T1000 (cell line): Measurements from ENCODE around the gene BAAT.
"Not testable (repeated sequence)": the region's sequence is repeated elsewhere in the genome, so short reads cannot be mapped to it uniquely, and the experiment has no call there.

Experiments
- DNase-seq: peaks from one replicate; lab custom pipeline; 2025; ENCODE audit warnings: mixed read lengths; lab: John Stamatoyannopoulos, UW

The BAAT gene

DNA sequence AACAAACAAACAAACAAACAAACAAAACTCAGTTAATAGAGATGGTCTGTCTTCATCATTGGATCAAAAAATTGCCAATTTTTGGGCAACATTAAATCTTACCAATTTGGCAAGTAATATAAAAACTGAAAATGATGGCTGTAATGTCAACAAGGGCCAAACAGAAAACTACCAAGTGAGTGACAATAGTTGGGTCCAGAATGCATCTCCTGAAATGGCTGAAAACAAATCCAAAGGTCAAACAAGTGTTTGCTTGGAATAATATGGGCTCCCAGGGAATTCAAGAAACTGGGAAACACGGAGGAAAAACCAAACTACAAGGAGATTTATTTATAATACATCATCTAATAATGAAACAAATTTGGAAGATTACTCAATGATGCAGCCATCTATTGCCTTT lies 25.1 kb downstream of the BAAT start:
- DNase-seq, result no peak

DNA sequence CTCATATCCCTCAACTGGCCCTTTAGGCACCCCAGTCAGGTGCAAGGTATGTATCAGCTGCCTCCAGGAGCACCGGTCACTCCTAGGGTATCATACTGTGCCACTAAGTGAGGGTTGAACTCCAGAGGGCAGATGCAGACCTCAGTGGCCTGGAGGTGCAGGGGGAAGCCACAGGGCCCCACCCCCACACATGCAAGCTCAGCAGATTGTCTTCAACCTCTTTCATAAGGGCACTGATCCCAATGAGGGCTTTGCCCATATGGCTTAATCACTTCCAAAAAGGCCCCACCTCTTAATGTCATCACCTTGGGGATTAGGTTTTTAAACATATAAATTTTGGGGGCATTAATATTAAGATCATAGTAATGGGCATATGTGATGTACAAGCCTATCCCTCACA lies 28.2 kb downstream of the BAAT start:
- DNase-seq, result no peak

DNA sequence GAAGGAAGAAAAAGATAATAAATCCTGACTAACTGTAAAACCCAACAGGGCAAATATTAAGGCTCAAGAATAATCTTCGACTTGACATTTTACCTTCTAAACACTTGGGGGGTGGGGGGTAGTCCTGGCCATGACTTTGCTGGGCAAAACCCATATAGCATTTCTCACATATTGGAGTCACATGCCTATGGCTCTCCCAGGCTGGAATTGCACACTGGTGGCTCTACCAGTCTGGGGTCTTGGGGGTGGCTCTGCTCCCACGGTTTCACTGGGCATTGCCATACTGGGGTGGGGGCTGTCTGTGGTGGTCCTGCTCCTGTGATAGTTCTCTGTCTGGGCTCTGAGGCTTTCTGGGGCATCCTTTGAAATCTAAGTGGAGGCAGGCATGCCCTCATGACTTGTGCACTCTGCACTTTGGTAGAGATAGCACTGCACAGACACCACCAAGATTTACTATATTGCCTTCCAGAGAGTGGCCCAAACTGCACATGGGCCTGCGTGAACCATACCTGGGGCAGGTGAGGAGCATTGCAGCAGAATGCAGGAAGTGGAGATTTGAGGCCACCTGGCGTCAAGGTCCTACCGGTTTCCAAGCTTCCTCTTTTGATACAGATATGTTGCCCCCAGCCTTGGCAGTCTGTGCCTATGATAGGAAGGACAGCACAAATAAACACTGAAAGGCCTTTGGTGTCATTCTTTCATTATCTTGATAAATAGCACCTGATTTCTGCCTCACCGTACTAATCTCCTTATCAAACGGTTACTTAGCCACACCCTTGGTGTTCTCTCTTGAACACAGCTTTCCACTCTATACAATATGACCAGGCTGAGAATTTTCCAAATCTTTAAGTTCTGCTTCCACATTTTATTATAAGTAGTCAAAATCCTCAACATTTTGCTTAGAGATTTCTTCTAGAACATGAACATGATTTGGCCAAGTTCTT lies 29.8 kb downstream of the BAAT start:
- DNase-seq, result no peak

DNA sequence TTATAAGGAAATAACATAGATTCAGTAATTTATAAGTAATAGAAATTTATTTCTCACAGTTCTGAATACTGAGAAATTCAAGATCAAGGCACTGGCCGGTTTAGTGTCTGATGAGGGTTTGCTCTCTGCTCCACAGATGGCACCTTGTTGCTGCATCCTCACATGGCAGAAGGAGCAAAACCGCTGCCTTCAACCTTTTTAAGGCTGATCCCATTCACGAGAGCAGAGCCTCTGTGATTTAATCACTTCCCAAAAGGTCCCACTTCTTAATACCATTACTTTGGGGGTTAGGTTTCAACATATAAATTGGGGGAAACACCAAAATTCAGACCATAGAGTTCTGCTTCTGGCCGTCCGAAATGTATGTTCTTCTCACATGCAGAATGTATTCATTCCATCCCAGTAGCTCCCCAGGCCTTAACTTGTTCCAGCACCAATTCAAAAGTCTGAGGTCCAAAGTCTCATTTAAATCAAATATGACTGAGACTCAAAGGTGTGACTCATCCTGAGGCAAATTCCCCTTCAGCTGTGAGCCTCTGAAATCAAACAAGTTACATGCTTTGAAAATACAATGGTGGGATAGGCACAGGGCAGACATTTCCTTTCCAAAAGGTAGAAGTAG lies 30.6 kb downstream of the BAAT start:
- DNase-seq, result no peak

DNA sequence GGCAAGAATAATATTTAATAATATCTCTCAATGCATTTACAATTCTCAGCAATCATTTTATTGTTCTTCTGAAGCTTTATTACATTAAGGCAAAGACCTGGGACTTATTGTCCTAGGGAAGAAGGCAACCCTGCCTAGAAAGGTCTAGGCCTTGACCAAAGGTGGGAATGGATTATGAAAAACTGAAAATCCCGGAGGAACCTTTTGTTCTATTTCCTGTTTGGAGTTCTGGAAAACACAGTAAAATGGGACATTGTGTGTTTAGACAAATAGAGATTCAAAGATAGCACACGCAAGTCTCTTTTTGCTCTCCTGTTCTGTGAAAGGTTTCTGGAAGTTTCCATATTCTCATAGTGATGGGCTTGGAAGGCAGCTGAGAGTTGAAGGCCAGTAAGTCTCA lies 31.1 kb downstream of the BAAT start:
- DNase-seq, result no peak

DNA sequence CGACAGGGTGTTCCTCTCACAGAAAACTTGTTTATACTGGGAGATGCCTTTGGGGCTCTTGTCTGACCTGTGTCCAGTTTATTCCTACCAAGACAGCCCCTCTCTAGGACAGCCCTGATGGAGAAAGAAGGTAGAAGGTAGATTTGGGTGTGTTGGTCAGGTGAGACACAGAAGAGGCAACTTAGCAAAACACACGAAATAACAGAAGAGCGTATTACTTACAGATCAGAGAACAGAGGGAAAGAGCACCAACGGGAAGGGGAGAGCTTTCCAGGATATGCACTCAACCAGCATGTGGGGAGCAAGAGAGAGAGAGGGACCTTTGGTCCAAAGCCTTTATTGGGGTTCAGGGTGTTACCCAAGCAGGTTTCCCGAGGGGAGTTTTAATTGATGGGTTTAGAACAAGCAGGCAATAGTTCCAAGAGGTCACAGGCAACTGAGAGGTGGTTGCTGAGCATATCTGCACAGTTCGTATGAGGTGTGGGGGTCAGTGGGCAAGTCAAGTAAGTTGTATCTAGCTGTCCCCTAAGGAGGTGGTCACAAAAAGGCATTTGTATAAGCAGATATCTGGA lies 31.8 kb downstream of the BAAT start:
- DNase-seq, result no peak

DNA sequence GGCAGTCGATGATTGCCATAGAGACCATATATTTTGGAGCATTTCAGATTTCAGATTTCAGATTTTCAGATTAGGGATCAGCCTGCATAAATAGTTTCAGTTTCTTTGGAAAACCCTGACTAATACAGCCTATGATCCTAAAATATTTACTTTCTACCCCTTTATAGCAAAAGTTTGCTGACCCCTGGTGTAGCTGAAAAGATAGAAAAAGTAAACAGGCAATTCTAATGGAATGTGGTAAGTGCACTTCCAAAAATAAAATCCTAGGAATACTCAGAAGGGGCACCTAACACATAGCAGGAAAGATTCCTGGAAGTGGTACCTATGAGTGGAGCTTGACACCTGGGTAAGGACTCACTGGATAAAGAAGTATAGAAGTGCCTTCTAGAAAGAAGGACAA lies 34.5 kb downstream of the BAAT start:
- DNase-seq, result no peak

DNA sequence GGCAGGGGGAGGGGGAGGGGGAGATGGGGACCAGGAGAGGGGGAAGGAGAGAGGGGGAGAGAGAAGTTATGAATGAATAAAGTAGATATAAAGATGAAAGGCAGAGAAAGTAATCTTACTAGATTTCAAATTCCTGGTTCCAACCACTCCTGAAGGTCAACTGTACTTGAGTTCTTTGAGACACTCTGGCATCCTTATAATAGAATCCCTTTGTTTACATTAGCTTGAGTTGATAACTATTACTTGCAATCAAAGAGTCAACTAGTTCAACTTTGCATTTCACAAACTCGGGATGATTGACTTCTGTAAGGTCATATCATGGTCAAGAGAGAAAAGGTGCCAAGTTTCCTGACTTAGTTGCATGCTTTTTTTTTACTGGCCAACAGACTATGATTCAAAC lies 42.2 kb downstream of the BAAT start:
- no peak for DNase-seq

DNA sequence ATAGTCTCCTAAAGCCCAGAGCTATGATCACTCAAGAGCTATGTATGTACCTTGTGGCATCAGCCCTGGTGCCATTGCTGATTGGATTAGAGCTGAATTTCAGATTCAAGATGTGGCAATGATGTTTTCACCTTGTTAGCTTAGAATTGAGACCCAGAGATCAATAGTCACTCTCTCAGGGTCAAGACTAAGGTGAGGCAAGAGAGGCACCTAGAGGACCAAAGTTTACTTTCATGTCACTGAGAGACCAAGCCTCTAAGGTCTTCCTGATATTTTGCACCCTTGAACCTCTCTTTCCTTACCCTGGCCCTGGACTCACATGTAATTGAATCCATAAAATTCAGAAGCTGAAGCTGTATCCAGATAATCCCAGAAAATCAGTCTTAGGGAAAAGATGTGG lies 42.8 kb downstream of the BAAT start:
- DNase-seq, result no peak

DNA sequence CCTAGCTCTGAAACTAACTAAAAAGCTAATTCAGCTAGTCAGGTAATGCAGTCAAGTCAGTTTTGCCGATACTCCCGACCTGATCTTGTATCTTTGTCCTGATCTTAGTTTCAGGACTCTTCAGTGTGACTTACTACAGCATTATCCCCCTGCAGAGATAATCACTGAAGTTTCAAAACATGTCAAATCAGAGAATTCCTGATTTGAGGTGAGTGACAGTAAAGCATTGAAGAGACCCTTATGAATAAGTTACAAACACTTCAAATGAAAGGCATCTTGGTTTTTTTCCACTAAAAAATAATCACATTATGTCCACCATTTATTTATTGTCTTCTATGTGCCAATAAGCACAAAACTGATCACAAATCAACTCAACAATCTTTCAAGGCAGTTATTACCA lies 47.6 kb downstream of the BAAT start:
- no peak for DNase-seq

DNA sequence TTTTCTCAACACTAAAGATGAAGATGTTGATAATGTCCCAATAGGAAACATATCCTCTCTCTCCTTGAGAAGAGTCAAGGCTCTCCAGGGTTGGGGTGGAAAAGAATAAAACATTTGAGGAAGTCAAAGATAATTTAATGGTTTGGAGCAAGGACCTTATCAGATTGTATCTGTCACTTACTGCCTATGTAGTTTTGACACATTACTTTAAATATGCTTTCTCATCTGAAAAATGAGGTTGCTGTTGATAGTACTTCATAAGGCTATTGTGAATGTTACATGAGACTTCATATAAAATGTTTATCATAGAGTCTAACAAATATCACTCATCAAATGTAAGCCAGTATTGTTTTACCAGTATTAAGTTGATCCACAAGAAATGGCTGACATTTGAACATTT lies 48.7 kb downstream of the BAAT start:
- no peak for DNase-seq

DNA sequence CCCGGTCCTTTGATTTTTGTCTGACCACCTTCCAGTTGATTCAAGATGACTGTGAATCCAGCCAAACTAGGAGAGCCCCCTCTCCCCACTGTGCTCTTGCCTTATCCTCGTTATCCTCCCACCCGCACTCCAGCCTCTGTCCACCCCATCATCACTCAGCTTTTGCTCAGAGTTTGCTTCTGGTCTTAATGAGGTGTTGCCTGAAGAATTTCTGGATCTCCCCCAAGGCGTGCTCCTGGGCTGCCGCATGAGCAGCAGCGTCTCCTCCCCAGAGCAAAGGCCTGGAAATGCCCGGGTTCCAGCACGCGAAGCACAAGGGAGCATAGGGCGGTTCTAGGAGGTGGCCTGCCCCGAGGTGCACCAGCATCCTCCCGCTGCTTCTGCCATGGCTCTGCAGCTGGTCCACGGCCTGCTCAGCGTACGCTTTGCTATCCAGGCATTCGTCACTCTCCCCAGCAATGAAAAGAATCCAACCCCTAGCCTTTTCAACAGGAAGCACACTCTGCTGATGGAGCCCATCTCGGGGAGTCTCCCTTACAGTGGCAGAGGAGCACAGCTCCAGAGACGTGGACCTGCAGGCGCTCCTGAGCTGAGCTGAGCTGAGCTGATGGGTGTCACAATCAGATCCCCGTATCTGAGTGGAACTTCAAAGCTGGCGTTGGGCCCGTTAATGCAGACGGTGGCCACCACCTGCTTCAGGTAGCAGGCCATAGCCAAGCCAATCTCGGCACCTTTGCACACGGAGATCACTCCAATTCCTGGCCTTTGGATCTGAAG lies 50.7 kb downstream of the BAAT start:
- no peak for DNase-seq

DNA sequence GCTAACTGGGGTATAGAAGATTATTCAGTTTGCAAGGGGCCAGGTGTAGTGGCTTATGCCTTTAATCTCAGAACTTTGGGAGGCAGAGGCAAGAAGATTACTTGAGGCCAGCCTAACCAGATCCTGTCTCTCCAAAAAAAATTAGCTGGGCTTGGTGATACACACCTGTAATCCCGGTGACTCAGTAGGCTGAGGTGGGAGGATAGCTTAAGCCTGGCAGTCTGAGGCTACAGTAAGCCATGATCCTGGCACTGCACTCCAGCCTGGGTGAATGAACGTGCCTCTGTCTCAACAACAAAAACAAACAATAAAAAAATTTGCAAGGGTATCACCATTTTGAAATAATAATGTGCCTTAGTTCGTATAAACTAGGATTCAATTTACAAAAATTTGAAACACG lies 51.3 kb downstream of the BAAT start:
- no peak for DNase-seq

DNA sequence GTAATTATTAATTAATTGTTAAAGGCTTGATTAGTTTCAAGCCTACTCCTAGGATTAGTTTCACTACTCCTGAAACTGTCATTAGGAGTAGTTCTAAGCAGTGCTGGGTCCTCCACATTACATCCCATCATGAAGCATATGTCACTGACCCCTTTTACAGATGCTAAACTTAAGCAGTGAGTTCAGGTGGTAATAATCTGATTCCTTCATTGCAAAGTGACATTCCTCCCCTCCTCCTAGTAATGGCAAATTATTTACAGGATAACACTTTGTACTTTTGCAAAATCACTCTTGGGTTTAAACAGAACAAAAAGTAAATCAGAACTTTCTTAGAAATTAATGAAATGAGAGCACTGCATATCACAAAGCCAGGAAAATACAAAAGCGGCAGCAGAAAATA lies 52.4 kb downstream of the BAAT start:
- DNase-seq, result no peak

DNA sequence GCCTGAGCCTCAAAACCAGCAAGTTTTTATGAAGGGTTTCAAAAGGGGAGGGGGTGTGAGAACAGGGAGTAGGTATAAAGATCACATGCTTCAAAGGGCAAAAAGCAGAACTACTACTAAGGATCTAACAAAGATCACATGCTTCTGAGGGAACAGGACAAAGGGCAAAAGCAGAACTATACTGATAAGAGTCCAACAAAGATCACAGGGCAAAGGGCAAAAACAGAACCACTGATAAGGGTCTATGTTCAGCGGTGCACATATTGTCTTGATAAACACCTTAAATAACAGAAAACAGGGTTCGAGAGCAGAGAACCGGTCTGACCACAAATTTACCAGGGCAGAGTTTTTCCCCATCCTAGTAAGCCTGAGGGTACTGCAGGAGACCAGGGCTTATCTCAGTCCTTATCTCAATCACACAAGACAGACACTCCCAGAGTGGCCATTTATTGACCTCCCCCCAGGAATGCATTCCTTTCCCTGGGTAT lies 57.3 kb downstream of the BAAT start:
- not testable (repeated sequence) for DNase-seq

DNA sequence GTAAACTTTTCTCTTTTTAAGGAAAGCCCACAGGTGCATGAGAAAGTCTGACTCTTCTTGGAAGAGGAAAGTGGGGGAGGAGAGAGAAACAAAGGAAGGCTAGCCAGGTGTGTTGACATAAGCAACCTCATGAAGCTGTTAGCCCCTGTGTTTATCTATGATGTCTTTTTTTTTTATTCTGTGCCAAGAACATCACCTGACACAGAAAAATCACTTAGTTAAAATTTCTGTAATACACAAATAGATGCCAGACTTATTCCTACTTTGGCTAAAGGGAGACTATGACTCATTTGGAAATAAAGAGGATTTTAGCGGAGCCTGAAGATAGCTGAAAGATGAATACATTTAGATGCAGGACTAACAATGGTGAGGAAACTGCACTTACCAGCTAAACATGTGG lies 58.3 kb downstream of the BAAT start:
- DNase-seq, result no peak

DNA sequence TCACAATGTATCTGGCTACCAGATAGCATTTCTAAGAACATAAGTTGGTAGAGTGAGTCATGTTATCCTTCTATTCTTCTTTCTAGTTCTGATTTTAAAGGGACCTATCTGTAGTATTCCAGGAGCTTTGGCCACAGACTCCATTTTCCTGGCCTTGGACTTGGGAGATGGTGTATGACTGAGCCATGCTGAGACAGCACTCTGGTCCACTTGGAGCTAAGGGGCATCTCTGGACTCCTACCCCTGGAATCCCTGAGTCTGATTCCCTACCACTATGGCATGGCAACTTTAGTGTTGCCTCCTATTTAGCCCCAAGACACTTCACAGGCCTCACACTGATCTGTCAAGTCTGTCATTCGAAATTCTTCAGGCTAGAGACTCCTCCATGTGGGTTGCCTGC lies 58.8 kb downstream of the BAAT start:
- DNase-seq, result no peak

DNA sequence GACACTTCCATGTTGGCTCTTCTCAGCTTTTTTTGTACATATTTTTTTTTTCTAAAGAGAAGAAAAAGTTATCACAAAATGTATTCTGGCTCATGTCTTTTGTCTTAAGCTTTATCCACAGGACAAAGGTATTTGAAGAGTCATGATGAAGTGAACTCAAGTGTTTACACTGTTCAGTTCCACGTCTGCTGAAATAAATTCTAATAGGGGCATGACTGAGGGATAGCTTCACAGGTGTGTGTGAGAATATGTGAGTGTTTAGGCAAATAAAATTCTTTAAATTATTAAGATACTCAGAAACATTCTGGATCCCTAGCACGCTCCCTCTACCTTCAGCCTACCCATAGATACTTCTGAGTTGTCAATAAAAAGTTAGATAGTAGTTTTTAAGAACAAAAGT lies 59.8 kb downstream of the BAAT start:
- no peak for DNase-seq

DNA sequence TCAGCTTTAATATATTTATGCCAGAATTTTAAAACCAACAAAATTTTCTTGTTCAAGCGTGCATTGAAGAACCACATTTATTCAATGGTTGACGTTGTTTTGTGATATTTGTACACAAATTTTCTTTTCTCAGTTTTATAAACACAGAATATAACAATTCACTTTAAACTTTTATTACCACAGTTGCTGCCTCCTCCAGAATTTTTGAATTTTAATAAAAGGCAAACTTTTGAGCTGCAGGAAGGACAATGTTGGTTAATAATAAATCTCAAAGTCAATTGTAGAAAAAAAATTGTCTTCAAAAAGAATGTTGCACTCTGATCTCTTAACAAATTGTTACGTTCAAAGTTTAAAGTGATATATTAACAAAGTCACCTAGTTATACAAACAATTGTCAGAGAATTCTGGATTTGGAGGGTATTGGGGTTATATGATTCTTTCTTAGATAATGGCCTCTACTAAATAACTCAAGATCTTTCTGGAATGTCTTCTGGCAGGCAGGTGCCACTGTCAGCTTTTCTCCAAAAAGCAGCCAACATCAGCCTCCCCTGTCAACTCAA lies 60.5 kb downstream of the BAAT start:
- no peak for DNase-seq

DNA sequence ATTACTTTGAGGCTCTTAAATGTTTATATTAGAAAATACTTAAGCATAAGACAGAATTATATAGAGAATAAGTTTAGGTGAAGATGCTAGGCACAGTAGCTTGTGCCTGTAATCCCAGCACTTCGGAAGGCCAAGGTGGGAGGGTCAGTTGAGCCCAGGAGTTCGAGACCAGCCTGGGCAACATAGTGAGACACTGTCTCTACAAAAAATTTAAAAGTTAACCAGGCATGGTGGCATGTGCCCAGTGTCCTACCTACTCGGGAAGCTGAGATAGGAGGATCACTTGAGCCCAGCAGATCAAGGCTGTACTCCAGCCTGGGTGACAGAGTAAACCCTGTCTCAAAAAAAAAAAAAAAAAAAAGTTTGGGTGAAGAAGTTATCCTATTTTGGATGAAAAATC lies 61.7 kb downstream of the BAAT start:
- DNase-seq, result no peak

DNA sequence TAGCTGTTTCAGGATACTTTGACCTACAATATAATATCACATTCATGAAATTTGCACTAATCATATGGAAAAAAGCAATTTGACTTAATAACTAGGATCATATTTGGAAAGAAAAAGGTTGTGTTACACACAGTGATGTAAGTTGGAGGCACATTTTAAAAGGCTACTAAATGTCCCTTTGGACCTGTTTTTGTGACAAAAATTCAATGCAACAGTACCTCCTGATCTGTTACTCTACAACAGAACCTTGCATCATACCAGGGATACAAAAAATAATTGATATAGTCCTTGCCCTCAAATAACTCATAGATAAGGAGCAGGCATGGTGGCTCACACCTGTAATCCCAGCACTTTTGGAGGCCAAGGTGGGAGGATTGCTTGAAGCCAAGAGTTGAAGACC lies 67.1 kb downstream of the BAAT start:
- no peak for DNase-seq

DNA sequence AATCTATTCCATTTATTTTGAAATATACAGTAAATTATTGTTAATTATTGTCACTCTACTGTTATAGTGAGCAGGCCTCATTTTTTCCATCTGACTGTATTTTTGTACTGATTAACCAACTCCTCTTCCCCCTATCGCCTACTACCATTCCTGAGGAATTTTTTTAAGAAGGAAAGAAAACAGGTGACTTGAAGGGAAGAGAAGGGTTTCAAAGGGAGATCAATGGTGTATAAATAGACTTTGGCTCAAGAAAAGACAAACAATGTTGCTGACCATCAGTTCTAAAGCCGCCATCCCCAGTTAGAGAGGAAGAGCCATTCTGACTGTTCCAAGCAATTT lies 69.7 kb downstream of the BAAT start:
- DNase-seq, result no peak
